ENCODE measurements around the gene TMEM156.
"Not testable (repeated sequence)": the region's sequence is repeated elsewhere in the genome, so short reads cannot be mapped to it uniquely, and the experiment has no call there.

TMEM156 gene

GRCh38 chr4:38993683-38994082 lies 38.5 kb downstream of the TMEM156 start:
- no peak for DNase-seq (ENCODE audit: low read depth, low spot score)

- DNase-seq (ENCODE audit: low read depth, low spot score): no peak
Measured at GRCh38 chr4:38990241-38990640, 42.0 kb downstream of the TMEM156 start.

GRCh38 chr4:38989487-38989886 lies 42.7 kb downstream of the TMEM156 start:
- DNase-seq (ENCODE audit: low read depth, low spot score): no peak

- DNase-seq (ENCODE audit: low read depth, low spot score): not testable (repeated sequence)
Measured at GRCh38 chr4:38988353-38988752, 43.9 kb downstream of the TMEM156 start.

GRCh38 chr4:38987491-38987890 lies 44.7 kb downstream of the TMEM156 start:
- no peak for DNase-seq (ENCODE audit: low read depth, low spot score)

- no peak for DNase-seq (ENCODE audit: low read depth, low spot score)
Measured at GRCh38 chr4:38985410-38986100, 46.7 kb downstream of the TMEM156 start.

GRCh38 chr4:38983787-38984598 lies 48.2 kb downstream of the TMEM156 start:
- DNase-seq (ENCODE audit: low read depth, low spot score): no peak

GRCh38 chr4:38983291-38983690 lies 48.9 kb downstream of the TMEM156 start:
- no peak for DNase-seq (ENCODE audit: low read depth, low spot score)

GRCh38 chr4:38982361-38983095 lies 49.7 kb downstream of the TMEM156 start:
- DNase-seq (ENCODE audit: low read depth, low spot score): no peak

- no peak for DNase-seq (ENCODE audit: low read depth, low spot score)
Measured at GRCh38 chr4:38980903-38981676, 51.1 kb downstream of the TMEM156 start.

- no peak for DNase-seq (ENCODE audit: low read depth, low spot score)
Measured at GRCh38 chr4:38979511-38980230, 52.5 kb downstream of the TMEM156 start.

- no peak for DNase-seq (ENCODE audit: low read depth, low spot score)
Measured at GRCh38 chr4:38979081-38979480, 53.1 kb downstream of the TMEM156 start.

GRCh38 chr4:38976308-38976707 lies 55.9 kb downstream of the TMEM156 start:
- DNase-seq (ENCODE audit: low read depth, low spot score): no peak

GRCh38 chr4:38968668-38969067 lies 63.5 kb downstream of the TMEM156 start:
- DNase-seq (ENCODE audit: low read depth, low spot score): no peak

- no peak for DNase-seq (ENCODE audit: low read depth, low spot score)
Measured at GRCh38 chr4:38967260-38968095, 64.7 kb downstream of the TMEM156 start.

- no peak for DNase-seq (ENCODE audit: low read depth, low spot score)
Measured at GRCh38 chr4:38965866-38966265, 66.3 kb downstream of the TMEM156 start.

GRCh38 chr4:38964942-38965775 lies 67.0 kb downstream of the TMEM156 start:
- DNase-seq (ENCODE audit: low read depth, low spot score): no peak

GRCh38 chr4:38959248-38959647 lies 73.0 kb downstream of the TMEM156 start:
- not testable (repeated sequence) for DNase-seq (ENCODE audit: low read depth, low spot score)

Data from iPS DF 19.7 (cell line).